Keratinocyte (primary cell): Measurements from ENCODE around the gene STX3.

Experiments used
- EZH2 ChIP-seq: IDR thresholded peaks from one replicate; pipeline ENCODE4 v1.6.1; 2012; ENCODE audit warnings: inconsistent platforms, mild to moderate bottlenecking, low read length, moderate library complexity
- TF ChIP-seq, protein P1 (sequence below), 3 experiments: IDR thresholded peaks in 1 of 3; conservative IDR thresholded peaks in 1 of 3; optimal IDR thresholded peaks in 1 of 3; 2 replicates in 2 of 3; 3 replicates in 1 of 3; pipeline versions ENCODE3 to v1.5.1; 2011; ENCODE audit warnings: low read length in 3 of 3, mild to moderate bottlenecking in 3 of 3, moderate library complexity in 2 of 3, control low read depth in 1 of 3, inconsistent platforms in 1 of 3; ENCODE audit not compliant: insufficient read depth in 2 of 3; ENCODE audit errors: extremely low read depth in 1 of 3

DNA sequence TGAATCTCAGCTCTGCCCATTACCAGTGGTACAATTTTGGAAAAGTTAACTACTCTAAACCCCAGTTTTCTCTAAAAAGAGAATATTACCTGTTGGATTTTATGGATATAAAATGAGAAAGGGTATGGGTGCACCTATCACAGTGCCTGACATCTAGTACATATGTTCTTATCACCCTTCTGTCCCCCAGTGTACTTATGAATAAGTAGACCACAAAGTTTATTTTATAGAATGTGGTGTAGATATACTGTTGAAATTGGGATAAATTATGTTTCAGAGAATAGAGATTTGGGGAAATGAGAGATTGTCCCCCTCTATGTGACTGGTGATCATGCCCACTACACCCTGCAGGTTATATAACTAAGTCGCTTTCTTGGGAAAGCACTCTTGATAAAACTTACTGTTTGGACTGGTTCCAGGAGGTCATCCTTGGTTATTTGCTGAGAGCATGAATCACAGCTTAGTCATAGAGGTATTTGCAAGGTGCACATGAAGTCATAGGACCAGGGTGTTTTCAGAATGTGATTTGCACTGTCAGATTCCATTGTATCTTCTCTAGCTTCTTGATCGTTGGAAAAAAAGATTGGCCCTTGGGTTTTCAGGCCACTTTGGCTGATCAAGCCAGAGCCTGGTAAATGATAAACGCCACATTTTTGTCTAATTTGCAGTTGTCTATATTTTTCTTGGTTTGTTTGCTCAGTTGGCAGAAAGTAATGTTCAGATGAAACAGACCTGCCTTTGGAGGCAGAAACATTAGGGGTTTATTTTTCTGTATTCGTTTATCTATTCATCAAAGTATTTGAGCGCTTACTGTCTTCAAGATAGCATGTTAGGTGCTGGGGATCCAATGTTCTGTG is 21.3 kb downstream of the STX3 start:
- TF ChIP-seq EZH2, result no peak
- TF ChIP-seq, protein P1, sequence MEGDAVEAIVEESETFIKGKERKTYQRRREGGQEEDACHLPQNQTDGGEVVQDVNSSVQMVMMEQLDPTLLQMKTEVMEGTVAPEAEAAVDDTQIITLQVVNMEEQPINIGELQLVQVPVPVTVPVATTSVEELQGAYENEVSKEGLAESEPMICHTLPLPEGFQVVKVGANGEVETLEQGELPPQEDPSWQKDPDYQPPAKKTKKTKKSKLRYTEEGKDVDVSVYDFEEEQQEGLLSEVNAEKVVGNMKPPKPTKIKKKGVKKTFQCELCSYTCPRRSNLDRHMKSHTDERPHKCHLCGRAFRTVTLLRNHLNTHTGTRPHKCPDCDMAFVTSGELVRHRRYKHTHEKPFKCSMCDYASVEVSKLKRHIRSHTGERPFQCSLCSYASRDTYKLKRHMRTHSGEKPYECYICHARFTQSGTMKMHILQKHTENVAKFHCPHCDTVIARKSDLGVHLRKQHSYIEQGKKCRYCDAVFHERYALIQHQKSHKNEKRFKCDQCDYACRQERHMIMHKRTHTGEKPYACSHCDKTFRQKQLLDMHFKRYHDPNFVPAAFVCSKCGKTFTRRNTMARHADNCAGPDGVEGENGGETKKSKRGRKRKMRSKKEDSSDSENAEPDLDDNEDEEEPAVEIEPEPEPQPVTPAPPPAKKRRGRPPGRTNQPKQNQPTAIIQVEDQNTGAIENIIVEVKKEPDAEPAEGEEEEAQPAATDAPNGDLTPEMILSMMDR (optimal IDR thresholded peaks at IDR 0.05 in 1 of 3, IDR thresholded peaks at IDR 0.05 in 1 of 3, conservative IDR thresholded peaks at IDR 0.05 in 1 of 3; ENCODE audit: extremely low read depth in 1 of 3, insufficient read depth in 2 of 3, low read length in 3 of 3), result no peak
